Mesendoderm (in vitro differentiated cells): ENCODE measurements around the gene PCDHB7.
"Not testable (repeated sequence)": the region's sequence is repeated elsewhere in the genome, so short reads cannot be mapped to it uniquely, and the experiment has no call there.

Experiments used
- DNase-seq: peaks from one replicate; pipeline ENCODE4 v3.0.0; 2013
- H2AK5ac ChIP-seq: 2 replicates; pipeline ENCODE4 v1.6.1; 2013; ENCODE audit warnings: low read length, inconsistent platforms
- H2BK120ac ChIP-seq: 2 replicates; pipeline ENCODE4 v1.6.1; 2013; ENCODE audit warnings: low read depth, mild to moderate bottlenecking, low read length, moderate library complexity, mixed read lengths
- H2BK15ac ChIP-seq: replicated peaks from 2 replicates; pipeline ENCODE4 v1.6.1; 2013; ENCODE audit warnings: low read depth, mild to moderate bottlenecking, moderate library complexity
- H2BK5ac ChIP-seq: 2 replicates; pipeline ENCODE4 v1.6.1; 2013; ENCODE audit warnings: low read length, inconsistent platforms
- H3K18ac ChIP-seq: 2 replicates; pipeline ENCODE4 v1.6.1; 2013; ENCODE audit warnings: mild to moderate bottlenecking, low read length, mixed read lengths
- H3K23ac ChIP-seq: one replicate; pipeline ENCODE4 v1.6.1; 2013; ENCODE audit warnings: low read length
- H3K27ac ChIP-seq: 2 replicates; pipeline ENCODE4 v1.5.1; 2013; ENCODE audit warnings: low read depth, mild to moderate bottlenecking, inconsistent platforms, low read length, moderate library complexity
- H3K27me3 ChIP-seq: 2 replicates; pipeline ENCODE4 v1.6.1; 2013; ENCODE audit warnings: low read length, control low read depth, mild to moderate bottlenecking, inconsistent platforms; ENCODE audit not compliant: insufficient read depth, poor library complexity
- H3K36me3 ChIP-seq: 2 replicates; pipeline ENCODE4 v1.6.1; 2013; ENCODE audit warnings: low read length, inconsistent platforms; ENCODE audit not compliant: control insufficient read depth, insufficient read depth
- H3K4ac ChIP-seq: one replicate; pipeline ENCODE4 v1.6.1; 2013; ENCODE audit warnings: low read depth, mild to moderate bottlenecking, low read length, moderate library complexity
- H3K4me1 ChIP-seq: 2 replicates; pipeline ENCODE4 v1.6.1; 2013; ENCODE audit warnings: low read depth, low read length, inconsistent platforms; ENCODE audit not compliant: control insufficient read depth
- H3K4me2 ChIP-seq: 2 replicates; pipeline ENCODE4 v1.6.1; 2013; ENCODE audit warnings: low read length
- H3K4me3 ChIP-seq: 2 replicates; pipeline ENCODE4 v1.5.1; 2013; ENCODE audit warnings: mild to moderate bottlenecking, low read length
- H3K56ac ChIP-seq: one replicate; pipeline ENCODE4 v1.6.1; 2013; ENCODE audit warnings: low read length
- H3K79me1 ChIP-seq: 2 replicates; pipeline ENCODE4 v1.6.1; 2013; ENCODE audit warnings: low read length, inconsistent platforms
- H3K79me2 ChIP-seq: 2 replicates; pipeline ENCODE4 v1.6.1; 2013; ENCODE audit warnings: mild to moderate bottlenecking, low read length; ENCODE audit not compliant: control insufficient read depth, insufficient read depth
- H3K9ac ChIP-seq: 2 replicates; pipeline ENCODE4 v1.6.1; 2013; ENCODE audit warnings: low read length, inconsistent platforms
- H4K5ac ChIP-seq: one replicate; pipeline ENCODE4 v1.6.1; 2013; ENCODE audit warnings: low read length
- H4K8ac ChIP-seq: one replicate; pipeline ENCODE4 v1.6.1; 2013; ENCODE audit warnings: low read depth, mild to moderate bottlenecking, control low read depth, low read length, moderate library complexity
- WGBS: extraction: QIAGEN DNeasy Blood & Tissue Kit; methylation state at CpG from one replicate; pipeline ENCODE4 v1.1.7; 2013; ENCODE audit warnings: low lambda C conversion rate, missing lambda C conversion rate; ENCODE audit not compliant: insufficient coverage; ENCODE audit errors: extremely low coverage; 5-methylcytosine and 5-hydroxymethylcytosine counted together

The PCDHB7 gene

DNA sequence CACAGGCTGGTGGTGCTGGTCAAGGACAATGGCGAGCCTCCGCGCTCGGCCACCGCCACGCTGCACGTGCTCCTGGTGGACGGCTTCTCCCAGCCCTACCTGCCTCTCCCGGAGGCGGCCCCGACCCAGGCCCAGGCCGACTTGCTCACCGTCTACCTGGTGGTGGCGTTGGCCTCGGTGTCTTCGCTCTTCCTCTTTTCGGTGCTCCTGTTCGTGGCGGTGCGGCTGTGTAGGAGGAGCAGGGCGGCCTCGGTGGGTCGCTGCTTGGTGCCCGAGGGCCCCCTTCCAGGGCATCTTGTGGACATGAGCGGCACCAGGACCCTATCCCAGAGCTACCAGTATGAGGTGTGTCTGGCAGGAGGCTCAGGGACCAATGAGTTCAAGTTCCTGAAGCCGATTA, 43.6 kb downstream of the PCDHB7 start:
- H3K4me3 ChIP-seq, H3K9ac ChIP-seq, H3K4ac ChIP-seq, H3K23ac ChIP-seq, H2BK15ac ChIP-seq, H3K27me3 ChIP-seq, H3K79me2 ChIP-seq, H3K18ac ChIP-seq, H2BK5ac ChIP-seq, H3K27ac ChIP-seq, H2BK120ac ChIP-seq, H2AK5ac ChIP-seq, H3K79me1 ChIP-seq, H3K4me2 ChIP-seq, H3K4me1 ChIP-seq, H3K56ac ChIP-seq, H3K36me3 ChIP-seq, DNase-seq, H4K5ac ChIP-seq, H4K8ac ChIP-seq: not testable (repeated sequence)
- no CpG with 5 or more reads among the region's 26 CpGs for WGBS

DNA sequence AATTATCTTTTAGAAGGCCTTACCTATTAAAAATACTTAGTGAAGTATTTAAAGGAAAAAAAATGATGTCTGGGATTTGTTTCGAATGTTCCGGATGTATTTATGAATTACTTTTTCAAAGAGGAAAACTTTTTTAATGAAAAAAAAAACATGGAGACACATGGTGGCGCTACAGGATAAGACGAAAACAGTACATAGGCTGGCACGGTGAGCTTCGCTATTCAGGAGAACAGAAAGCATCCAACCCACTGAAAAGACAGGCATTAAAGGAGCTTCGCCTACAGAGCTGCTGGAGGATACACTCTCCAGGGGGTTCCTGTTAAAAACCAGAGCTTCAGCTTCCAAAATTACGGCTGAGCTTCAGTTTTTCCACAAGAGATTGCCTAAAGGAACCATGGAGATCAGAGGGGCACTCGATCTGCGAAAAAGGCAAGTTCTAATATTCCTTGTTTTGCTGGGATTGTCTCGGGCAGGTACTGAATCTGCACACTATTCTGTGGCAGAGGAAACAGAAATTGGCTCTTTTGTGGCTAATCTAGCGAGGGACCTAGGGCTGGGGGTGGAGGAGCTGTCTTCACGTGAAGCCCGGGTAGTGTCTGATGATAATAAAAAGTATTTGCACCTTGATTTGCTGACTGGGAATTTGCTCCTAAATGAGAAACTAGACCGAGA, 50.8 kb downstream of the PCDHB7 start, which contains the start of gene PCDHB14:
TSS of gene PCDHB14 (plus strand) at position 232 of the 672 bp plus-strand sequence. CDS start at position 395, 163 bp downstream.
- Histone ChIP-seq H3K4me3 (no peak within 1 kb of the TSS), H4K8ac (no peak within 1 kb of the TSS), H3K4me2 (no peak within 1 kb of the TSS), H2AK5ac (no peak within 1 kb of the TSS), H3K9ac (peak within 1 kb of the TSS; percentile 54), H3K56ac (peak within 1 kb of the TSS; percentile 71), H2BK5ac (no peak within 1 kb of the TSS), H3K4ac (peak within 1 kb of the TSS; percentile 81), H3K23ac (no peak within 1 kb of the TSS), H3K36me3 (no peaks in the 10 kb centered on the region), H2BK15ac (no peak within 1 kb of the TSS), H2BK120ac (no peak within 1 kb of the TSS), H3K79me2 (no peaks in the 10 kb centered on the region), H3K27me3 (no peaks in the 10 kb centered on the region), H4K5ac (no peak within 1 kb of the TSS), H3K27ac (no peak within 1 kb of the TSS), H3K18ac (peak within 1 kb of the TSS; percentile 90), H3K79me1 (no peaks in the 10 kb centered on the region), H3K4me1 (no peaks in the 10 kb centered on the region)
- peak; percentile 86 for DNase-seq
- no CpG with 5 or more reads among the region's 15 CpGs for WGBS

DNA sequence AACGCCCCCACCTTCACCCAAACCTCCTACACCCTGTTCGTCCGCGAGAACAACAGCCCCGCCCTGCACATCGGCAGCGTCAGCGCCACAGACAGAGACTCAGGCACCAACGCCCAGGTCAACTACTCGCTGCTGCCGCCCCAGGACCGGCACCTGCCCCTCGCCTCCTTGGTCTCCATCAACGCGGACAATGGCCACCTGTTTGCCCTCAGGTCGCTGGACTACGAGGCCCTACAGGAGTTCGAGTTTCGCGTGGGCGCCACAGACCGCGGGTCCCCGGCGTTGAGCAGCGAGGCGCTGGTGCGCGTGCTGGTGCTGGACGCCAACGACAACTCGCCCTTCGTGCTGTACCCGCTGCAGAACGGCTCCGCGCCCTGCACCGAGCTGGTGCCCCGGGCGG, 52.4 kb downstream of the PCDHB7 start:
- not testable (repeated sequence) for H2BK120ac ChIP-seq, H4K8ac ChIP-seq, H3K27me3 ChIP-seq, H3K4me1 ChIP-seq, H3K4ac ChIP-seq, H3K27ac ChIP-seq, H3K9ac ChIP-seq, H3K79me1 ChIP-seq, H2AK5ac ChIP-seq, H3K4me3 ChIP-seq, H3K23ac ChIP-seq, H3K79me2 ChIP-seq, H3K56ac ChIP-seq, H3K18ac ChIP-seq, H4K5ac ChIP-seq, H3K4me2 ChIP-seq, H2BK15ac ChIP-seq, H3K36me3 ChIP-seq, H2BK5ac ChIP-seq, DNase-seq
- WGBS = no CpG with 5 or more reads among the region's 40 CpGs

GRCh38 chr5:141225421-141225820, 53.0 kb downstream of the PCDHB7 start:
- H3K36me3 ChIP-seq, H3K4me1 ChIP-seq, H3K4ac ChIP-seq, H3K4me2 ChIP-seq, H3K18ac ChIP-seq, H4K8ac ChIP-seq, H2BK5ac ChIP-seq, DNase-seq, H3K27ac ChIP-seq, H2AK5ac ChIP-seq, H3K79me1 ChIP-seq, H2BK120ac ChIP-seq, H4K5ac ChIP-seq, H3K4me3 ChIP-seq, H3K56ac ChIP-seq, H3K79me2 ChIP-seq, H3K9ac ChIP-seq, H3K27me3 ChIP-seq, H3K23ac ChIP-seq, H2BK15ac ChIP-seq: not testable (repeated sequence)
- WGBS = no CpG with 5 or more reads among the region's 30 CpGs
